GM21423 (cell line): Measurements from ENCODE around the gene CRELD2.

ENCODE experiments used
- ATAC-seq: cut with Tn5 transposase; IDR thresholded peaks from one replicate; pipeline ENCODE4 v1.9.1; 2021; ENCODE audit warnings: mild to moderate bottlenecking, moderate library complexity; ENCODE audit not compliant: unreplicated experiment

The CRELD2 gene

DNA sequence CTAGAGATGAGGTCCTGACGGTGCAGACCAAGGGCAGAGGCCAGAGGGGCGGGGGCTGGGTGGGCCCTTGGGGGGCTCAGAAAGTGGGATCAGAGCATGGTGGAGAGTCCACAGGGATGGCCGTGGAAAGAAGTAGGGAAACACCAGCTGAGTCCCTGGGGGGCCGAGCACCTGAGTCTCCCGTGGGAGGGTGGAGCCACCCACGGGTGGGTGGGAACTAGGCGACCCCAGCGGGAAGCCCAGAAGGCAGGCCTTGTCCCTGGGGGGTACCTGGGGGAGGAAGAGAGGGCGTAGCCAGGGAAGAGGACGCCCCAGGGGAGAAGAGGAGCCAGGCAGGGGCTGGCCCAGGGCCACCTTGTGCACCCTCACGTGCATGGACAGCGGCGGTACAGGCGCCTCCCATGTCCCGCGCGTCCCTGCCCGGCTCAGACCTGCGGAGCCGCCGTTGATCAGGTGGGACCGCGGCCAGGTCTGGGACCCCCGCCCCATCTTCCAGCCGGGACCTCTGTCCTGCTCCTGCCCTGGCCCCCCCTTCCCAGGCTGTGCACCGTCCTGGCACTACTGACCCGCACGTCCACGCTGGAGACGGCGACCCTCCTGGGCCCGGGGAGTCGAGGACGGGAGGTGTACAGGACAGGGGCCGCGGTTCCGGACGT lies 10.2 kb downstream of the CRELD2 start:
- ATAC-seq: no peak

- ATAC-seq: no peak
Observed at GRCh38 chr22:49929211-49929979, 11.0 kb downstream of the CRELD2 start.

GRCh38 chr22:49929994-49930575 lies 11.7 kb downstream of the CRELD2 start:
- no peak for ATAC-seq

DNA sequence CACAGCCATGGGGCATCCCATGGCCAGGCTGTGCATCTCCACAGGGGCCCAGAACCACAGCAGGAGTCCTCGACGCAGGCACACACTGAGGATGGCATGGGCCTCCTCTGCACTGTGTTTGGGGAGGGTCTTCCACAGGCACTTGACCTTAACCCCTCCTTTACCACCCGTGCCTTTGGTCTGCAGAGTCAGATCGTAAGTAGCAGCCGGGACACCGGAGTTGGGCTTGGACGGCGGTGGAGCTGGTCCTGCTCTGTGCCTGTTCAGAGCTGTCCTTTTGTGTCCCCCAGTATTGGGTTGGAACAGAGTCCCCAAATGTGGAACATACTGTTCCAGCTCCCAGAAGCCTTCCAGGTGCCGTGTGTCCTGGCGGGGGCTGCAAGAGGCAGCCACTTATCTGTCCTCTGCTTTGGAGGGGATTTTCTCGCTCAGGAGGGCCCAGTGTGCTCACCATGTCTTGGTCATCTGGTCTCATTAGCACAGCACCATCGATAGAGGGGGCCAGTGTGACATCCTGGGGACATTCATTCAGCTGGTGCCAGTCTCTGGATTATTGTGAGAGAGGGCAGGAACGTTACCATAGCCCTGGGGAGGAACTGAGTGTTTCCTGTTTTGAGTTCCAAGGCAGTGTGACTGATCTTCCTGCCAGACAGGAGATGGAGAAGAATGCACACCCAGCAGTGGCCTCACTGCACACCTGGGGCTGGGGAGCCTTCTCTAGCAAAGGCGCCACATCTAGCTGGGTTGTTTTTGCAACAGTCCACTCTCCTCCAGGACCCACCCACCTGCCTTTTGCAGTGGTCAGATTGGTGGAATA lies 12.4 kb downstream of the CRELD2 start:
- ATAC-seq: no peak

DNA sequence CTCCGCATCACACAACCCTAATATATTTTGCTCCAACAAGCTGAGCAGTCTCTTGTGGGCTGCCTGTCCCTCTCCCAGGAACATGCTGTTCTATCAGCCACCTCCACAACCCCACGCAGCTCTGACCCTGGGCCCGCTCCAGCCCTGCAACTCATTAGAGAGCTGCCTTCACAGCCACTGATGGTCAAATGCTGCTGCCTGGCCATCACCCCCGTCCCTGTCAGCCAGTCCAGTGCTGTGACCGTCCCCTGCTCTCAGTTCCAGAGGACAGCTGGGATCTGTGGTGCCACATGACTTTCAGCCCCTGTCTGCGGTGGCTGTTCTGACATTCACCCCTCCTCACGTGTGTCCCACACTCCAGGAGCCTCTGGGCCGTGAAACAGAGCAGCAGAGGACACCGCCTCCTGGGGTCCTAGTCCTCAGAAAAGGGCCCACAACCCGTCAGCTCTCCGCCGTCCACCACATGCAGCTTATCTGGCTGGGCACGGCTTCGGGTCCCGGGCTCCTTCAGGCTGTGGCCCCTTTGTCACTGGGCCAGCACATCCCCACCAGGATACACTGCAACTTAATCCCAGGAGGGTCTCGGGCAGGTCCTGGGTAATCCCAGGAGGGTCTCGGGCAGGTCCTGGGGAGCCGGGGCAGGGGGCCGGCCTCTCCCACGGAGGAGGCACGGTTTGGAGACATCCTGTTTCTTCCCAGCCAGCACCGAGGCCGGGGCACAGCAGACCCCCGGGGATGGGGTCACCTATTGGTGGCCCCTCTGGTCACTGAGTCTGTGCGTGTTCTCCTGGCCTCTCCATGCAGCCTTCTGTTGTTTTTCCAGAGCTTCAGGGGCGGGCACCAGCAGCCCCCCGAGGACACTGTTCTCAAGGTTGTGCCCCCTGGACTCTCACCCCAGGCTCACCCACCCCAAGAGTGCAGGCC lies 15.1 kb downstream of the CRELD2 start:
- no peak for ATAC-seq

GRCh38 chr22:49934160-49934890 lies 15.9 kb downstream of the CRELD2 start:
- no peak for ATAC-seq

- no peak for ATAC-seq
Observed at GRCh38 chr22:49934891-49935557, 16.6 kb downstream of the CRELD2 start.

- no peak for ATAC-seq
Observed at GRCh38 chr22:49935561-49935960, 17.1 kb downstream of the CRELD2 start.

GRCh38 chr22:49936018-49936972 lies 17.9 kb downstream of the CRELD2 start:
- ATAC-seq: peak; percentile 66

GRCh38 chr22:49936973-49937757 lies 18.7 kb downstream of the CRELD2 start:
- no peak for ATAC-seq

DNA sequence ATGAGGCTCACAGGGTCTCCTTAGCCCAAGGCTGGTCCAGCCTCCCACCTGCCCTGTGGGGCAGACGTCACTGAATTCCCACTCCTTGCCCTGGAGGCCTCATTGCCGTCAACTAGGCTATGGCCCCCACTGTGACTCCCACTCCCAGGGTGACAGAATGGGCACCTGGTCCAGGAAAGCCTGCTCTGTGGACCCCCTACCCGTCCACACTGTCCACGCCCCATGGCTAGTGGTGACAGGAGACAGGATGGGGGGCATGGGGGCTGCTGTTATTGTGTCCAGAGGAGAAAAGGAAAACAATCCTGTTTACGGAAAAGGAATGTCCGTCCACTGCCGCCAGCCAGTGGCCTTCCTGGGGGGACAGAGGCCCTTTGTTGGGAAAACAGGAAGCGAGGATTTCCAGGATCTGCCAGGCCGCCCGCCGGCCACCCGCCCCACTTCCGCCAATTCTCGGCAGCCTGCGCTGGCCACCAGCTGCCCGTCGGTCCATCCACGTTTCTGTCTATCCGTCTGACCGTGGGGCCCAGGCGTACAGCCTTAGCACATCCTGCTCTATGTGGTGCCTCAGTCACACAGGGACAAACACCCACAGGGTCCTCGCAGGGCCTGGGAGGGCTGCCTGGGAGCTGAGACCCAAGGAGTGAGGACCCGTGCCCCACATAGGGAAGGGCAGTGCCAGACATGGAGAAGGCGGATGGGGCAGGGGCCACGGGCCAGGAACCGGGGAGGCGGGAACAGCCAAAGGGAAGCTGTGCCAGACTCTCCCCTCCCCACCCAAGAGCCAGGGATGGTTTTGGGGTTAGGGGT lies 19.5 kb downstream of the CRELD2 start:
- ATAC-seq: no peak

- ATAC-seq: no peak
Observed at GRCh38 chr22:49938565-49939136, 20.2 kb downstream of the CRELD2 start.

DNA sequence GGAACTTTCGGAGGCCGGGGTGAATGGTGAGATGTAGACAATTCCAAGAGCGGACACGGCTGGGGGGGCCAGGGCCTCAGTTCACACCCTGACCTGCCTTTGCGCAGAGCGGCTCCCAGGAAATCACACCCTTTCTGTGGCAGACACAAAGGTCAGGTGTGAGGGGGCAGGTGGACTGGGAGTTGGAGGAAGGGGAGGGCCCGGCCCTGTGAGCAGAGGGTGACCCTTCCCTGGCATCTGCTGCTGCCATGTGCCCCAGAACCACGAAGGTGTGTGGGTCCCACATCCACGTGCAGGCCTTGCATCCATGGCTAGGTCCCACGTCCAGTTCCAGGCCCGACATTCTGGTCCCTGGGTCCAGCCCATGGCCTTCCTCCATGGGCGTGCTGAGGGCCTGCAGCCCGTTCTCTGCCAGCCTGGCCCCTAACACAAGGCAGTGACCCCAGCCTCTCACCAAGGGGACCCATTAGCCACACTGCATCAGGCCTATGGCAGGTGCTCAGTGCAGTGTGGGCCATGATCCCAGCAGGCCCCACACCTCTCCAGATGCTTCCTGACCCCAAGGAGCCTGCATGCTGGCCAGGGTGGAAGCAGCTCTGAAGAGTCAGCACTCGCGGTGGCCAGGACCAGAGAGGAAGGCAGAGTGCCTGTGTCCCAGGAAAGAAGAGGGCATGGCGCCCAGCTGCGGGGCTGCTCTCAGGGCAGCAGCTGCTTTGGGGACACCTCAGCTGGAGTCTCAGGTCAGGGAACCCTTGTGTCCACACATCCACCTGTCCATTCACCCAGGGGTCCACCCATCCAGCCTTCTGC lies 23.3 kb downstream of the CRELD2 start:
- ATAC-seq: no peak

- no peak for ATAC-seq
Observed at GRCh38 chr22:49942565-49943404, 24.4 kb downstream of the CRELD2 start.
